ENCODE measurements around the gene UQCC2. TPM values are rescaled to one million over a fixed set of nuclear protein-coding genes. Genes with fewer than 3 reads are reported as not detected.

UQCC2 gene
- total RNA-seq, 1 donor from 2014 or later, result 2.6 TPM

DNA sequence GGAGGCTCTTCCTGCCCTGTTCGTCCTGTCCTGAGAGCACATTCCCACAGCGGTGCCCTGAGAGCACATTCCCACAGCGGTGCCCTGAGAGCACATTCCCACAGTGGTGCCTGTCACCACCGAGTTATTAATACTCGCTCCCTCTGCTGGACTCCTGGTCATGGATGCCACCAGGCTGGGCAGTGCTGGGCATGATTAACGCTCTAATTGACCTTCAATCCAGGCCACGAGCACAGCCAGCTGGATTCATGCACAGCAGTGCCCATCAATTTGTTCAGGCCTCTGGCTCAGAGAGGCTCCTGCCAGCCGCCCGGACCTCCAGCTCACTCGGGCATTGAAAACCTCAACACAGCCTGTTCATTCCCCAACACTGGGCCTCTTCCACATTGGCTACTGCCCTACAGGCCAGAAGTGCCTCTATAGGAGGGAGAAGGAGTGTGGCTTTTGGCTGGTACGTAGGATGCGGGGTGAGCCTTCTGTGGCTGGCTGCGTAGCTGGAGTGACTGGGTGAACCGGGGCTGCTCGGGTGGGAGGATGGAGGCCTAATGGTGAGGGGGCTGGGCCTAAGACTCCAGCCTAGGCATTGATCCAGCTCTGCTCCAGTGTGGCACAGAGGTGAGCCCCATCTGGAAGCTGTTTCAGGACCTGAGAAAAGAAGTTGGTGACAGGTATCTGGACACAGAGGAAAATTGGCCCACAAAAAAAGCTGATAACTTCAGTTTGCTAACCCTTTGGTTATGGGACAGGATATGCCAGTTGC is 25.9 kb upstream of the UQCC2 start:
- Histone ChIP-seq H3K27ac (no peak overlapping the region), H3K9me3 (no peaks in the 10 kb centered on the region), H3K36me3 (no peaks in the 10 kb centered on the region), H3K27me3 (no peaks in the 10 kb centered on the region), H3K4me1 (no peaks in the 10 kb centered on the region), H3K4me3 (no peak overlapping the region)
- TF ChIP-seq, protein P1, sequence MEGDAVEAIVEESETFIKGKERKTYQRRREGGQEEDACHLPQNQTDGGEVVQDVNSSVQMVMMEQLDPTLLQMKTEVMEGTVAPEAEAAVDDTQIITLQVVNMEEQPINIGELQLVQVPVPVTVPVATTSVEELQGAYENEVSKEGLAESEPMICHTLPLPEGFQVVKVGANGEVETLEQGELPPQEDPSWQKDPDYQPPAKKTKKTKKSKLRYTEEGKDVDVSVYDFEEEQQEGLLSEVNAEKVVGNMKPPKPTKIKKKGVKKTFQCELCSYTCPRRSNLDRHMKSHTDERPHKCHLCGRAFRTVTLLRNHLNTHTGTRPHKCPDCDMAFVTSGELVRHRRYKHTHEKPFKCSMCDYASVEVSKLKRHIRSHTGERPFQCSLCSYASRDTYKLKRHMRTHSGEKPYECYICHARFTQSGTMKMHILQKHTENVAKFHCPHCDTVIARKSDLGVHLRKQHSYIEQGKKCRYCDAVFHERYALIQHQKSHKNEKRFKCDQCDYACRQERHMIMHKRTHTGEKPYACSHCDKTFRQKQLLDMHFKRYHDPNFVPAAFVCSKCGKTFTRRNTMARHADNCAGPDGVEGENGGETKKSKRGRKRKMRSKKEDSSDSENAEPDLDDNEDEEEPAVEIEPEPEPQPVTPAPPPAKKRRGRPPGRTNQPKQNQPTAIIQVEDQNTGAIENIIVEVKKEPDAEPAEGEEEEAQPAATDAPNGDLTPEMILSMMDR (IDR thresholded peaks at IDR 0.05), result no peak
- intact Hi-C loops (cut with DNase I), result no loop called here
- DNase-seq (ENCODE audit: low spot score in 2 of 2), result no peak

DNA sequence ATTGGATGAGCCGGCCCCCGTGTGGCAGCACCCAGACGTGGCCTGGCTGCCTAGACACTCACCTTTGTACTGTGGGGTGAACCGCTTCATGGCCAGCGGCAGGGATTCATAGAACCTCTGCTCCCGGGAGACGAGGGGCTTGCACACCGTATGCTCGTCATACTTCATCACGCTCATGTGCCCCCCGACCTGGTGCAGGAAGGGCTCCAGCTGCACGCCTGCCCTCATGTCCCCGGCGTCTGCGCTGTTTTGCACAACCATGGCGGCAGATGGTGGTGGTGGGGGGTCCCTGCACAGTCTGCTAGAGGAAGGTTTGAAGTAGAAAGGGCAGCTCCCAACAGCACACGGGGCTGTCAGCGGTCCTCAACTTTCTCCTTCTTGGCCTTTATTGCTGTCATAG is 23.7 kb upstream of the UQCC2 start:
- no peak for DNase-seq (ENCODE audit: low spot score in 2 of 2)

DNA sequence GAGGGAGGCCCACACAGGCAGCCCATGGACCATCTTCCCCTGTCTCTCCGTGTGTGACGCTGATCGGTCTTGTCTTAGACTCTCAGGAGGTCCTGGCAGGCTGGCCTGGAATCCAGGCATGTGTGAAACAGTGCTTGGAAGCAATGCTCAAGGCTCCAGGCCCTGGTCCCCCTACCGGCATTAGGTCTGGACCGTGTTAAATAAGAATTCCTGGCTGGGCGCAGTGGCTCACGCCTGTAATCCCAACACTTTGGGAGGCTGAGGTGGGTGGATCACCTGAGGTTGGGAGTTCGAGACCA is 22.2 kb upstream of the UQCC2 start:
- DNase-seq (ENCODE audit: low spot score in 2 of 2), result no peak
- H3K36me3 ChIP-seq, result no peaks in the 10 kb centered on the region
- no peak overlapping the region for H3K27ac ChIP-seq
- TF ChIP-seq, protein P1 (IDR thresholded peaks at IDR 0.05), result no peak
- H3K4me3 ChIP-seq, result no peak overlapping the region
- H3K27me3 ChIP-seq, result no peaks in the 10 kb centered on the region
- no peaks in the 10 kb centered on the region for H3K4me1 ChIP-seq
- H3K9me3 ChIP-seq, result no peaks in the 10 kb centered on the region
- intact Hi-C loops (cut with DNase I), result no loop called here

More for the DNA sequence above, 23.7 kb upstream of the UQCC2 start:
- H3K4me1 ChIP-seq, result no peaks in the 10 kb centered on the region
- no peaks in the 10 kb centered on the region for H3K9me3 ChIP-seq
- H3K4me3 ChIP-seq, result no peak overlapping the region
- no peak overlapping the region for H3K27ac ChIP-seq
- intact Hi-C loops (cut with DNase I), result no loop called here
- H3K36me3 ChIP-seq, result no peaks in the 10 kb centered on the region
- TF ChIP-seq, protein P1 (IDR thresholded peaks at IDR 0.05), result no peak
- no peaks in the 10 kb centered on the region for H3K27me3 ChIP-seq

DNA sequence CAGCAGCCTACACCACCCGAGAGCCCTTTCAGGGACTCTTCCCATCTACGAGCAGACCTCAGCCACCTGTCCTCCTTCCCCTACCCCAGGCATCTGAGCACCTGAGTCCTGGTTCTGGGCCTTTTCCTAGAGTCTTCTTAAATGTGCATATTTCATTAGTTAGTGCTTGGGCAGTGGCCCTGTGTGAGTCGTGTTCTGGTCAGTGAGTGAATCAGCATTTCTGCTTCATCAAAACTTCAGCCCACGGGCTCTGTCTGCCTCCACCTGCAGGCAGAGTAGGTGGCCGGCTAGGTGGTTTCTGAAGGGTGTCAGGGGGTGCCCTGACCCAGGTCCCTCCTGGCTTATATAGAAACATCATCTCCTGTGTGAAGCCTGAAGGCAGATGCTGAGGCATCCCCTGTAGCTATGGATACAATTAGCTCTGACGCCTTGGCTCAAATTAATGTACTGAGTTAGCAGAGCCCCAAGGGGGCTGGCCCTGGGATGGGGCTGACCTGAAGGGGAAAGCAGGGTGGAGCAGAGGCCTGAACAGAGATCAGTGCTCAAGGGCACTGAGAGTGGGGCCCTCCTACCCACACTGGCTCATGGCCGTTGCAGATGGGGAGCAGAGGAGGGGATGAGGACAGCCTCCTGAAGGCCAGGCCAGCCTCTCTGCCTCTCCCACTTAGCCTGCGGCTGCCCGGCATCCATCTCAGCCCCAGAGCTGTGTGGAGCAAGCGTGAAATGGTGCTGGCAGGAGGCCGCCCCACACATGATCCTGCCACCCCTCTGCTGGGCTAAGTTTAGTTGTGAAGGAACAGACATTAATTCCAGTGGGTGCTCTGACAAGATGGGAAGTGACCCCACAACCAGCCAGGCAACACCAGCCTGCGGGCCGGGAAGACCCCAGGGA is 21.6 kb upstream of the UQCC2 start:
- intact Hi-C loops (cut with DNase I), result no loop called here
- Histone ChIP-seq H3K4me1 (no peaks in the 10 kb centered on the region), H3K36me3 (no peaks in the 10 kb centered on the region), H3K4me3 (no peak overlapping the region), H3K27ac (no peak overlapping the region), H3K27me3 (no peaks in the 10 kb centered on the region), H3K9me3 (no peaks in the 10 kb centered on the region)
- TF ChIP-seq, protein P1 (IDR thresholded peaks at IDR 0.05), result no peak
- DNase-seq (ENCODE audit: low spot score in 2 of 2), result no peak

DNA sequence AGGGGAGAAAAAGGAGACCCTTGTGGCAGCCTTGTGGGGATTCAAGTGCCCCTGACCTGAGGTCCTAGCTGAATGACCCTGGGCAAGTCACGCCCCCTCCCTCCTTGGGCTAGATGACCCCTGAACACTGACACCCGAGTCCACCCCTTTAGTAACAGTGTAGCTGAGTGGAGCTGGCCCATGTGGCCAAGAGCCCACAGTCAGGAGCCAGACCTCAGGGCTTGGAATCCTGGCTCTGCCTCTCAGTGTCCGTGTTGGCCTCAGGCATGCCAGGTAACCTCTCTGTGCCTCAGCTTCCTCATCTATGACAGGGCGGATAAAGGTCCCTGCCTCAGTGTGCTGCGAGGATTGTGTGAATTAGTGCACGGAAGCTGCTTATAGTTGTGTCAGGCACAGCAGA is 20.9 kb upstream of the UQCC2 start:
- Histone ChIP-seq H3K36me3 (no peaks in the 10 kb centered on the region), H3K4me1 (no peaks in the 10 kb centered on the region), H3K27me3 (no peaks in the 10 kb centered on the region), H3K4me3 (no peak overlapping the region), H3K9me3 (no peaks in the 10 kb centered on the region), H3K27ac (no peak overlapping the region)
- TF ChIP-seq, protein P1 (IDR thresholded peaks at IDR 0.05), result no peak
- DNase-seq (ENCODE audit: low spot score in 2 of 2), result no peak
- intact Hi-C loops (cut with DNase I), result no loop called here

Measured in ascending aorta (tissue), 2 donors.